8988T (cell line): ENCODE results near the gene FSHB.

Source experiments
- DNase-seq: peaks from one replicate; pipeline ENCODE4 v3.0.0; 2011

Gene FSHB

GRCh38 chr11:30270671-30271070, 39.9 kb downstream of the FSHB start:
- no peak for DNase-seq

- no peak for DNase-seq
These were observed 46.4 kb downstream of the FSHB start for GRCh38 chr11:30277176-30277575.

GRCh38 chr11:30279796-30280195, 49.0 kb downstream of the FSHB start:
- no peak for DNase-seq

- no peak for DNase-seq
These were observed 50.9 kb downstream of the FSHB start for GRCh38 chr11:30281476-30282288.

- DNase-seq: no peak
These were observed 51.4 kb downstream of the FSHB start for GRCh38 chr11:30282289-30282631.
